ENCODE data around the gene HEPN1. TPM values are rescaled to one million over a fixed set of nuclear protein-coding genes. Genes with fewer than 3 reads are reported as not detected.
"Not testable (repeated sequence)": the region's sequence is repeated elsewhere in the genome, so short reads cannot be mapped to it uniquely, and the experiment has no call there.

Gene HEPN1
- total RNA-seq, 2 donors from 2014 or later = not detected

DNA sequence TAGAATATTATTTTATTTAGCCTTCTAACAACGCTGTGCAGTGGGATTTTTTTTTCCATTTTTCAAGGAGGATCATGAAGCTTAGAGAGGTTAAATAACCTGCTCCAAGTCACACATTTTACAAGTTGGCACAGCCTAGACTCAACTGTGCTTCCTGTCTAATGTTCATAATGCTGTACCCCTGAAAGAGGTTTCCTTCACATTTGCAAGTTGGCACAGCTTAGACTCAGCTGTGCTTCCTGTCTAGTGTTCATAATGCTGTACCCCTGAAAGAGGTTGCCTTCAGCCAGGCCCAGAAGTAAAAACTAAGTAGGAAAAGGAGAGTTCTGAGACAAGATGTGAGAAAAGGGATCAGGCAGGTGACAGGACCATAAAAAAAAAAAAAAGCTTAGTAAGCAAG, 24.7 kb downstream of the HEPN1 start:
- Mint-ChIP-seq H3K9me3 (peaks cover 5 to 7% of the 10 kb centered on the region in 2 donors), H3K4me1 (ENCODE audit: low read depth) (peaks cover 20% of the 10 kb centered on the region), H3K4me3 (no peak overlapping the region), H3K27ac (peak overlapping the region; percentile 58), H3K36me3 (ENCODE audit: insufficient read depth in 2 of 2) (peaks cover 4 to 7% of the 10 kb centered on the region in 2 donors), H3K27me3 (ENCODE audit: low read depth) (no peaks in the 10 kb centered on the region)
- DNase-seq (no peak), ATAC-seq (replicated peaks in 1 of 2) (no peak)

DNA sequence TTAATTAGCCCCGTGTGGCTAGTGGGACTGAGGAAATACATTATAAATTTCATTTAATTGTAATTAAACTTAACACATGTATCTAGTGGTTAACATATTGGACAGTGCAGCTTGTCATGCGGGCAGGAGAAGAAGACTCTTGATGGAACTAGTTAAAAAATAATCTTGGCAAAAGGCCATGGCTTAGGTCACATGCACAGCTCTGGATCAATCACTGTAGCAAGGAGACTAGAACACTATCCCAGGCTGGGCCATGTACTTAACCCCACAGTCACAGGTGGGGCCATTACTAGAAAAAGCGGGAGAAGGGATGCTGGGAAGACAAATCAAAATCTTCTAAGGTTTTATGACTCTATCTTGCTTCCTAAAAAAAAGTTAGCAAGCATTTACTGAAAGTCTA, 25.5 kb downstream of the HEPN1 start:
- Mint-ChIP-seq H3K36me3 (ENCODE audit: insufficient read depth in 2 of 2) (peaks cover 5 to 8% of the 10 kb centered on the region in 2 donors), H3K4me3 (no peak overlapping the region), H3K9me3 (peaks cover 5 to 11% of the 10 kb centered on the region in 2 donors), H3K27me3 (ENCODE audit: low read depth) (no peaks in the 10 kb centered on the region), H3K27ac (no peak overlapping the region), H3K4me1 (ENCODE audit: low read depth) (peaks cover 20% of the 10 kb centered on the region)
- DNase-seq (no peak), ATAC-seq (replicated peaks in 1 of 2) (no peak)

DNA sequence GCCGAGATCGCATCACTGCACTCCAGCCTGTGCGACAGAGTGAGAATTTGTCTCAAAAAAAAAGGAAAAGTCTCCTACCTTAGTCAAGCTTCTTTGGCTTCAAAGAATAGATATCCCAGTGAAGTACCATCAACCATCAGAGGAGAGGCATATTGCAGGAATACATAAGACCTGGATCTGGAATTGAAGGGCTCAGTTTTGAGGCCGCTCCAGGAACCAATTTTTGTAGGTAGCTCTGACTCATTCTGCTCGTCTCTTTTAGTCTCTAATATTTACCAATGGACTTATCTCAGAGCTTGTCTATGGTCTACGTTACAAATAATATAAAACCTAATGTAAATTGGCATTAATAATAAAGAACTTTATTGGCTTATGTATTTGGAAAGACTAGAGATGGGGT, 26.8 kb downstream of the HEPN1 start:
- no peaks in the 10 kb centered on the region for H3K27me3 Mint-ChIP-seq (ENCODE audit: low read depth)
- peaks cover 20% of the 10 kb centered on the region for H3K4me1 Mint-ChIP-seq (ENCODE audit: low read depth)
- ATAC-seq (replicated peaks in 1 of 2) = no peak
- H3K9me3 Mint-ChIP-seq = peaks cover 5 to 11% of the 10 kb centered on the region in 2 donors
- no peak for DNase-seq
- no peak overlapping the region for H3K4me3 Mint-ChIP-seq
- peaks cover 5 to 10% of the 10 kb centered on the region in 2 donors for H3K36me3 Mint-ChIP-seq (ENCODE audit: insufficient read depth in 2 of 2)
- no peak overlapping the region for H3K27ac Mint-ChIP-seq

DNA sequence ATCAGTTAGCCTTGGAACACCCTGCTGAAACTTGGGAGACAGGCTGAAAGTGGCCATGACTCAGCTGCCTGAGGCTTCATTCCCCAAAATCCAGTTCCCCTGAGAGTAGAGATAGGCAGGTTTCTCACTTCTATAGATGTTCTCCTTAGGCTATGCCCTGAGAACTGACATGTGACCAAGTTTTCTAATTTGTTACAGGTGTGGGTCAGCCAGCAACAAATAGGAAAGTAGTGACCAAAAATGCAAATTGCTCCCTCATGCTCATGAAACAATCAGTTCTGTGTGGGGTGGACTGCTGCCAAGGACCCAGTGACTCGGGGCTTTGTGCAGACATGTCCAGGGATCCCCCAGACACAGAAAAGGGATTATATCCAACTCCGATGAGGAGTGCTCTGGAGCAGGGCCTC, 27.7 kb downstream of the HEPN1 start:
- H3K4me3 Mint-ChIP-seq = no peak overlapping the region
- no peaks in the 10 kb centered on the region for H3K27me3 Mint-ChIP-seq (ENCODE audit: low read depth)
- no peak for DNase-seq
- H3K4me1 Mint-ChIP-seq (ENCODE audit: low read depth) = peaks cover 20% of the 10 kb centered on the region
- H3K9me3 Mint-ChIP-seq = peaks cover 5 to 11% of the 10 kb centered on the region in 2 donors
- no peak overlapping the region for H3K27ac Mint-ChIP-seq
- no peak for ATAC-seq (replicated peaks in 1 of 2)
- peaks cover 5 to 10% of the 10 kb centered on the region in 2 donors for H3K36me3 Mint-ChIP-seq (ENCODE audit: insufficient read depth in 2 of 2)

DNA sequence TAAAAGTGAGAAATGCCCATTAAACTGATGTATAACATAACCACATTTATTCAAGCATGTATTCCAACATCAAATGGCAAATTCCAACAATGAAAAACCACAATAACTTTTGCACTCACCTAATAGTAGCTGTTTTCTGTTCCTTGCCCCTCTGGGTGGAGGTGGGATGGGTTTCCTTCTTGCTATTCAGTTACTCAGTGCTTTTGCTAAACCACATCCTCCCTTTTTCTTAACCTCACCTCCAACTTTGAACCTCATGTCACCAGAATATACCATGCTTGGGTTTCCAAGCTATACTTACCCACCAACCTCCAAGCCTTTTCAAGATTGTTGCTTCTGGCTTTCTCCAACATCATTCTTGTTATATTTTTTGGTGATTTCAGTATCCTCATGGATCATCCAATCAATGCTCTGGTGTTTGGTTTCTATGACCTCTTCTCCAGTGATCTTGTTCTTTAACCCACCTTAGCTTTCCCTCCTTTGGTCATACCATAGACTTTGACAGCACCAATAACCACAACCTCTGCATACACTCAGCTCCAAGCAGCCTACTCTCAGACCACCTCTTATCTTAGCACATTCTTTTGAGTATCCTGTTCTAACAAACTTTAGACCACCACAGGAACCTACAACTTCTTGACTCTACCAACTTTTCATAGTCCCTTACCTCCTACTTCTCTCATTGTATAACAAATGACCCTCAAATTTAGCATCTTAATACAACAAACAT, 31.7 kb downstream of the HEPN1 start:
- Mint-ChIP-seq H3K36me3 (ENCODE audit: insufficient read depth in 2 of 2) (peaks cover 5 to 10% of the 10 kb centered on the region in 2 donors), H3K4me3 (no peak overlapping the region), H3K27me3 (ENCODE audit: low read depth) (no peaks in the 10 kb centered on the region), H3K27ac (no peak overlapping the region), H3K4me1 (ENCODE audit: low read depth) (peaks cover 3% of the 10 kb centered on the region), H3K9me3 (peaks cover 5 to 11% of the 10 kb centered on the region in 2 donors)
- ATAC-seq (replicated peaks in 1 of 2) (no peak), DNase-seq (no peak)

GRCh38 chr11:124951341-124951740, 32.3 kb downstream of the HEPN1 start:
- Mint-ChIP-seq H3K36me3 (ENCODE audit: insufficient read depth in 2 of 2) (peaks cover 5 to 10% of the 10 kb centered on the region in 2 donors), H3K27ac (no peak overlapping the region), H3K27me3 (ENCODE audit: low read depth) (no peaks in the 10 kb centered on the region), H3K9me3 (peaks cover 5 to 11% of the 10 kb centered on the region in 2 donors), H3K4me1 (ENCODE audit: low read depth) (peaks cover 5% of the 10 kb centered on the region), H3K4me3 (no peak overlapping the region)
- ATAC-seq (replicated peaks in 1 of 2) (no peak), DNase-seq (no peak)

GRCh38 chr11:124953753-124954589, 34.9 kb downstream of the HEPN1 start, which contains the start of gene CCDC15:
TSS of gene CCDC15 (plus strand) at chr11:124954202. CDS start at chr11:124954733, 531 bp downstream.
- Mint-ChIP-seq H3K27ac (no peak within 1 kb of the TSS), H3K9me3 (peaks cover 0 to 3% of the 10 kb centered on the region in 2 donors), H3K4me1 (ENCODE audit: low read depth) (peaks cover 11% of the 10 kb centered on the region), H3K36me3 (ENCODE audit: insufficient read depth in 2 of 2) (peaks cover 0 to 2% of the 10 kb centered on the region in 2 donors), H3K4me3 (no peak within 1 kb of the TSS), H3K27me3 (ENCODE audit: low read depth) (no peaks in the 10 kb centered on the region)
- ATAC-seq (replicated peaks in 1 of 2) (peak; percentile 98 to 99), DNase-seq (peak; percentile 96 to 98)

DNA sequence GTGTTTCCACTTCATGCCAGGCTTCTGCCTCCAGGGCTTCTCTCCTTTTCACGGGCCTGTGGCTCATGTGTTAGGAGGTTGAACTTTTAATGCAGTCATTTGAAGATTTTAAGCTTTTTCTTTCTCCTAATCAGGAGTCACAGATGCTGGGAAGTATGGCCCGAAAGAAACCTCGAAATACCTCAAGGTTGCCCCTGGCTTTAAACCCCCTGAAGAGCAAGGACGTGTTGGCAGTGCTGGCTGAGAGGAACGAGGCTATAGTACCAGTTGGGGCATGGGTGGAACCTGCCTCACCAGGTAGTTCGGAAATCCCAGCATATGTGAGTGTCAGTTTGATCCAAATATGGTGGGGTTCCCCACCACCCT, 35.5 kb downstream of the HEPN1 start:
- Mint-ChIP-seq H3K27ac (no peak overlapping the region), H3K9me3 (no peaks in the 10 kb centered on the region), H3K27me3 (ENCODE audit: low read depth) (no peaks in the 10 kb centered on the region), H3K4me1 (ENCODE audit: low read depth) (peaks cover 11% of the 10 kb centered on the region), H3K4me3 (no peak overlapping the region), H3K36me3 (ENCODE audit: insufficient read depth in 2 of 2) (peaks cover 0 to 2% of the 10 kb centered on the region in 2 donors)
- ATAC-seq (replicated peaks in 1 of 2) = no peak
- no peak for DNase-seq

GRCh38 chr11:124955035-124955434, 36.0 kb downstream of the HEPN1 start:
- H3K27ac Mint-ChIP-seq = no peak overlapping the region

GRCh38 chr11:124961972-124962609, 43.0 kb downstream of the HEPN1 start:
- ATAC-seq (replicated peaks in 1 of 2) (peak; percentile 86 to 88), DNase-seq (peak; percentile 9 to 20)
- no peaks in the 10 kb centered on the region for H3K9me3 Mint-ChIP-seq
- no peak overlapping the region for H3K4me3 Mint-ChIP-seq
- no peak overlapping the region for H3K27ac Mint-ChIP-seq
- H3K27me3 Mint-ChIP-seq (ENCODE audit: low read depth) = no peaks in the 10 kb centered on the region
- H3K4me1 Mint-ChIP-seq (ENCODE audit: low read depth) = peaks cover 4% of the 10 kb centered on the region
- H3K36me3 Mint-ChIP-seq (ENCODE audit: insufficient read depth in 2 of 2) = peaks cover 0 to 1% of the 10 kb centered on the region in 2 donors

More at GRCh38 chr11:124955035-124955434, 36.0 kb downstream of the HEPN1 start:
- Mint-ChIP-seq H3K27me3 (ENCODE audit: low read depth) (no peaks in the 10 kb centered on the region), H3K9me3 (no peaks in the 10 kb centered on the region), H3K36me3 (ENCODE audit: insufficient read depth in 2 of 2) (no peaks in the 10 kb centered on the region), H3K4me1 (ENCODE audit: low read depth) (peaks cover 11% of the 10 kb centered on the region), H3K4me3 (peak overlapping the region in 1 of 2 donors; percentile 9)
- DNase-seq (no peak), ATAC-seq (replicated peaks in 1 of 2) (no peak)

- not testable (repeated sequence) for ATAC-seq (replicated peaks in 1 of 2); H3K4me3 Mint-ChIP-seq; H3K36me3 Mint-ChIP-seq (ENCODE audit: insufficient read depth in 2 of 2); DNase-seq; H3K4me1 Mint-ChIP-seq (ENCODE audit: low read depth); H3K27me3 Mint-ChIP-seq (ENCODE audit: low read depth); H3K27ac Mint-ChIP-seq; H3K9me3 Mint-ChIP-seq
Observed at GRCh38 chr11:124968197-124968596, 49.1 kb downstream of the HEPN1 start.
